Liver (tissue), 9 donors: ENCODE results near the gene FRMD5. TPM values are rescaled to one million over a fixed set of nuclear protein-coding genes. Genes with fewer than 3 reads are reported as not detected.

Experiments
- DNase-seq: peaks from one replicate; pipeline ENCODE4 v3.0.0-alpha.2; 2017; ENCODE audit warnings: low spot score
- H3K27ac ChIP-seq, 2 donors: one replicate each; pipeline ENCODE4 v1.7.0; 2013; ENCODE audit warnings: inconsistent platforms in 2 of 2, low read length in 2 of 2, control low read depth in 1 of 2, low read depth in 1 of 2, mild to moderate bottlenecking in 1 of 2
- H3K27me3 ChIP-seq, 4 donors: one replicate each; pipeline versions ENCODE4 v1.6.1 to v1.7.0; 2013; ENCODE audit warnings: low read length in 3 of 4, inconsistent platforms in 1 of 4, mild to moderate bottlenecking in 1 of 4, moderate library complexity in 1 of 4; ENCODE audit not compliant: control insufficient read depth in 4 of 4, insufficient read depth in 4 of 4
- H3K36me3 ChIP-seq, 4 donors: one replicate each; pipeline versions ENCODE4 v1.6.1 to v1.7.0; 2013; ENCODE audit warnings: low read length in 3 of 4, mild to moderate bottlenecking in 3 of 4, low read depth in 1 of 4, moderate library complexity in 1 of 4; ENCODE audit not compliant: control insufficient read depth in 4 of 4, insufficient read depth in 3 of 4
- H3K4me1 ChIP-seq, 4 donors: one replicate each; pipeline versions ENCODE4 v1.6.1 to v1.7.0; 2013; ENCODE audit warnings: low read length in 3 of 4, mild to moderate bottlenecking in 3 of 4, moderate library complexity in 1 of 4; ENCODE audit not compliant: control insufficient read depth in 4 of 4, insufficient read depth in 4 of 4
- H3K4me3 ChIP-seq, 3 donors: one replicate each; pipeline versions ENCODE4 v1.6.1 to v1.7.0; 2013; ENCODE audit warnings: low read length in 3 of 3, control low read depth in 1 of 3, low read depth in 1 of 3, mild to moderate bottlenecking in 1 of 3
- H3K9ac ChIP-seq, 2 donors: one replicate each; pipeline ENCODE4 v1.7.0; 2013; ENCODE audit warnings: low read length in 2 of 2, mild to moderate bottlenecking in 2 of 2, moderate library complexity in 2 of 2, control low read depth in 1 of 2, low read depth in 1 of 2
- H3K9me3 ChIP-seq, 4 donors: one replicate each; pipeline versions ENCODE4 v1.6.1 to v1.7.0; 2013; ENCODE audit warnings: low read length in 3 of 4; ENCODE audit not compliant: control insufficient read depth in 4 of 4
- ATF3 ChIP-seq: IDR thresholded peaks from 2 replicates; pipeline ENCODE4 v1.6.1; 2016; ENCODE audit warnings: antibody characterized with exemption
- EGR1 ChIP-seq, 2 donors: IDR thresholded peaks; 2 replicates each; pipeline ENCODE4 v1.6.1; 2016 to 2018; ENCODE audit warnings: antibody characterized with exemption in 2 of 2, low read depth in 2 of 2
- FOXA1 ChIP-seq: IDR thresholded peaks from 2 replicates; pipeline ENCODE4 v1.6.1; 2016; ENCODE audit warnings: antibody characterized with exemption
- FOXA2 ChIP-seq: IDR thresholded peaks from 2 replicates; pipeline ENCODE4 v1.6.1; 2016; ENCODE audit warnings: antibody characterized with exemption
- GABPA ChIP-seq, 2 donors: IDR thresholded peaks in 1 of 2; conservative IDR thresholded peaks in 1 of 2; 2 replicates each; pipeline ENCODE4 v1.6.1; 2016; ENCODE audit warnings: antibody characterized with exemption in 2 of 2, mild to moderate bottlenecking in 1 of 2, moderate library complexity in 1 of 2
- HNF4G ChIP-seq: IDR thresholded peaks from 2 replicates; pipeline ENCODE4 v1.6.1; 2016; ENCODE audit warnings: antibody characterized with exemption
- JUND ChIP-seq, 2 donors: IDR thresholded peaks; 2 replicates each; pipeline ENCODE4 v1.6.1; 2016; ENCODE audit warnings: antibody characterized with exemption in 2 of 2
- MAX ChIP-seq: IDR thresholded peaks from 2 replicates; pipeline ENCODE4 v1.6.1; 2016; ENCODE audit warnings: antibody characterized with exemption
- RAD21 ChIP-seq, 2 donors: IDR thresholded peaks; 2 replicates each; pipeline ENCODE4 v1.6.1; 2016; ENCODE audit warnings: antibody characterized with exemption in 2 of 2, mild to moderate bottlenecking in 2 of 2
- RXRA ChIP-seq, 2 donors: IDR thresholded peaks; 2 replicates each; pipeline ENCODE4 v1.6.1; 2017 to 2018; ENCODE audit warnings: antibody characterized with exemption in 2 of 2, mild to moderate bottlenecking in 1 of 2
- SP1 ChIP-seq: IDR thresholded peaks from 2 replicates; pipeline ENCODE4 v1.6.1; 2018; ENCODE audit warnings: antibody characterized with exemption, mild to moderate bottlenecking
- YY1 ChIP-seq: IDR thresholded peaks from 2 replicates; pipeline ENCODE4 v1.6.1; 2016; ENCODE audit warnings: antibody characterized with exemption, mild to moderate bottlenecking
- WGBS: extraction: QIAGEN DNeasy Blood & Tissue Kit; methylation state at CpG from one replicate; pipeline ENCODE4 v1.1.7; 2013; 5-methylcytosine and 5-hydroxymethylcytosine counted together
- polyA plus RNA-seq, 2 donors: library from polyadenylated mRNA; stranded (reverse) in 1 of 2; unstranded in 1 of 2; fragments of 200-250 nt in 1 of 2; fragments of >200 nt in 1 of 2; fragmentation: Nextera tagmentation in 1 of 2; extraction: Ambion mirVana in 1 of 2; gene quantifications; one replicate each; pipeline versions ENCODE4 v1.2.1 to v1.2.3, GENCODE V29; 2013 to 2015
- total RNA-seq, 2 donors: library from RNA; depleted of rRNA; stranded (reverse); fragments of >200 nt; gene quantifications; one replicate each; pipeline ENCODE4 v1.2.3, GENCODE V29; 2014
- TF ChIP-seq, protein P1 (sequence below): IDR thresholded peaks from 2 replicates; pipeline ENCODE4 v1.6.1; 2016; ENCODE audit warnings: antibody characterized with exemption
- TF ChIP-seq, protein P2 (sequence below): IDR thresholded peaks from 2 replicates; pipeline ENCODE4 v1.6.1; 2016; ENCODE audit warnings: antibody characterized with exemption, mild to moderate bottlenecking
- donor health status: healthy.
- donor health status: healthy.
- donor health status: healthy.
- donor health status: healthy.
- donor health status: healthy.

FRMD5 gene
- total and polyA plus RNA-seq, 4 donors, result 0.01 to 0.25 TPM; not detected in 2

- Histone ChIP-seq H3K4me1 (no peaks in the 10 kb centered on the region), H3K36me3 (no peaks in the 10 kb centered on the region), H3K9ac (no peak overlapping the region), H3K27ac (no peak overlapping the region), H3K9me3 (no peaks in the 10 kb centered on the region), H3K27me3 (no peaks in the 10 kb centered on the region), H3K4me3 (no peak overlapping the region)
- no peak for DNase-seq
- TF ChIP-seq EGR1 (IDR thresholded peaks at IDR 0.05; ENCODE audit: low read depth in 2 of 2), result no peak
- WGBS, result 39% methylated on average over 1 of the region's 1 CpG
Measured at GRCh38 chr15:43913026-43913780, 281.9 kb downstream of the FRMD5 start.

GRCh38 chr15:43912208-43912607, 282.9 kb downstream of the FRMD5 start:
- Histone ChIP-seq H3K9me3 (no peaks in the 10 kb centered on the region), H3K27me3 (no peaks in the 10 kb centered on the region), H3K9ac (no peak overlapping the region), H3K4me3 (no peak overlapping the region), H3K4me1 (no peaks in the 10 kb centered on the region), H3K27ac (no peak overlapping the region), H3K36me3 (no peaks in the 10 kb centered on the region)
- no peak for DNase-seq
- WGBS, result 88% methylated on average over 6 of the region's 6 CpGs
- TF ChIP-seq, protein P1, sequence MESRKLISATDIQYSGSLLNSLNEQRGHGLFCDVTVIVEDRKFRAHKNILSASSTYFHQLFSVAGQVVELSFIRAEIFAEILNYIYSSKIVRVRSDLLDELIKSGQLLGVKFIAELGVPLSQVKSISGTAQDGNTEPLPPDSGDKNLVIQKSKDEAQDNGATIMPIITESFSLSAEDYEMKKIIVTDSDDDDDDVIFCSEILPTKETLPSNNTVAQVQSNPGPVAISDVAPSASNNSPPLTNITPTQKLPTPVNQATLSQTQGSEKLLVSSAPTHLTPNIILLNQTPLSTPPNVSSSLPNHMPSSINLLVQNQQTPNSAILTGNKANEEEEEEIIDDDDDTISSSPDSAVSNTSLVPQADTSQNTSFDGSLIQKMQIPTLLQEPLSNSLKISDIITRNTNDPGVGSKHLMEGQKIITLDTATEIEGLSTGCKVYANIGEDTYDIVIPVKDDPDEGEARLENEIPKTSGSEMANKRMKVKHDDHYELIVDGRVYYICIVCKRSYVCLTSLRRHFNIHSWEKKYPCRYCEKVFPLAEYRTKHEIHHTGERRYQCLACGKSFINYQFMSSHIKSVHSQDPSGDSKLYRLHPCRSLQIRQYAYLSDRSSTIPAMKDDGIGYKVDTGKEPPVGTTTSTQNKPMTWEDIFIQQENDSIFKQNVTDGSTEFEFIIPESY, result no peak
- TF ChIP-seq, protein P2, sequence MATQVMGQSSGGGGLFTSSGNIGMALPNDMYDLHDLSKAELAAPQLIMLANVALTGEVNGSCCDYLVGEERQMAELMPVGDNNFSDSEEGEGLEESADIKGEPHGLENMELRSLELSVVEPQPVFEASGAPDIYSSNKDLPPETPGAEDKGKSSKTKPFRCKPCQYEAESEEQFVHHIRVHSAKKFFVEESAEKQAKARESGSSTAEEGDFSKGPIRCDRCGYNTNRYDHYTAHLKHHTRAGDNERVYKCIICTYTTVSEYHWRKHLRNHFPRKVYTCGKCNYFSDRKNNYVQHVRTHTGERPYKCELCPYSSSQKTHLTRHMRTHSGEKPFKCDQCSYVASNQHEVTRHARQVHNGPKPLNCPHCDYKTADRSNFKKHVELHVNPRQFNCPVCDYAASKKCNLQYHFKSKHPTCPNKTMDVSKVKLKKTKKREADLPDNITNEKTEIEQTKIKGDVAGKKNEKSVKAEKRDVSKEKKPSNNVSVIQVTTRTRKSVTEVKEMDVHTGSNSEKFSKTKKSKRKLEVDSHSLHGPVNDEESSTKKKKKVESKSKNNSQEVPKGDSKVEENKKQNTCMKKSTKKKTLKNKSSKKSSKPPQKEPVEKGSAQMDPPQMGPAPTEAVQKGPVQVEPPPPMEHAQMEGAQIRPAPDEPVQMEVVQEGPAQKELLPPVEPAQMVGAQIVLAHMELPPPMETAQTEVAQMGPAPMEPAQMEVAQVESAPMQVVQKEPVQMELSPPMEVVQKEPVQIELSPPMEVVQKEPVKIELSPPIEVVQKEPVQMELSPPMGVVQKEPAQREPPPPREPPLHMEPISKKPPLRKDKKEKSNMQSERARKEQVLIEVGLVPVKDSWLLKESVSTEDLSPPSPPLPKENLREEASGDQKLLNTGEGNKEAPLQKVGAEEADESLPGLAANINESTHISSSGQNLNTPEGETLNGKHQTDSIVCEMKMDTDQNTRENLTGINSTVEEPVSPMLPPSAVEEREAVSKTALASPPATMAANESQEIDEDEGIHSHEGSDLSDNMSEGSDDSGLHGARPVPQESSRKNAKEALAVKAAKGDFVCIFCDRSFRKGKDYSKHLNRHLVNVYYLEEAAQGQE, result no peak
- TF ChIP-seq ATF3 (no peak), MAX (no peak)

GRCh38 chr15:43911235-43911781, 283.8 kb downstream of the FRMD5 start:
- Histone ChIP-seq H3K9me3 (no peaks in the 10 kb centered on the region), H3K9ac (no peak overlapping the region), H3K27ac (no peak overlapping the region), H3K27me3 (no peaks in the 10 kb centered on the region), H3K4me3 (no peak overlapping the region), H3K36me3 (no peaks in the 10 kb centered on the region), H3K4me1 (no peaks in the 10 kb centered on the region)
- 75% methylated on average over 4 of the region's 4 CpGs for WGBS
- no peak for DNase-seq
- TF ChIP-seq HNF4G (no peak), YY1 (no peak), FOXA2 (no peak), SP1 (no peak), MAX (no peak), EGR1 (IDR thresholded peaks at IDR 0.05; ENCODE audit: low read depth in 2 of 2) (no peak), FOXA1 (no peak), GABPA (IDR thresholded peaks at IDR 0.05 in 1 of 2, conservative IDR thresholded peaks at IDR 0.05 in 1 of 2) (no peak), JUND (IDR thresholded peaks at IDR 0.05) (no peak), RXRA (IDR thresholded peaks at IDR 0.05) (no peak), RAD21 (IDR thresholded peaks at IDR 0.05) (no peak)
- TF ChIP-seq, protein P1, result no peak
- TF ChIP-seq, protein P2, result no peak
